HL-60 (cell line): ENCODE results near the gene TMEM59.

Experiments used
- DNase-seq, 2 experiments: peaks; one replicate each; pipeline ENCODE4 v3.0.0-alpha.2; 2010 to 2020; ENCODE audit warnings: low read depth in 1 of 2, low spot score in 1 of 2
- H3K27ac ChIP-seq: fragments of 250-450 bp; sonication (Bioruptor Pico); replicated peaks from 2 replicates; pipeline ENCODE4 v1.5.1; 2020; ENCODE audit warnings: mild to moderate bottlenecking, moderate library complexity
- H3K27me3 ChIP-seq: fragments of 250-450 bp; sonication (Bioruptor Pico); 2 replicates; pipeline ENCODE4 v1.5.1; 2021; ENCODE audit warnings: mild to moderate bottlenecking, moderate library complexity; ENCODE audit not compliant: insufficient read depth, poor library complexity, severe bottlenecking
- H3K4me3 ChIP-seq: replicated peaks from 2 replicates; pipeline ENCODE4 v1.5.1; 2011; ENCODE audit warnings: mild to moderate bottlenecking, control low read depth, low read length; ENCODE audit not compliant: insufficient read depth
- CTCF ChIP-seq: IDR thresholded peaks from one replicate; pipeline ENCODE4 v1.5.1; 2011; ENCODE audit warnings: low read length, control low read depth, inconsistent platforms; ENCODE audit not compliant: insufficient read depth
- GABPA ChIP-seq: IDR thresholded peaks from 2 replicates; pipeline ENCODE4 v1.6.1; 2012; ENCODE audit warnings: low read depth
- POLR2AphosphoS5 ChIP-seq: IDR thresholded peaks from 2 replicates; pipeline ENCODE4 v1.6.1; 2012; ENCODE audit warnings: low read depth
- REST ChIP-seq: IDR thresholded peaks from 2 replicates; pipeline ENCODE4 v1.6.1; 2012; ENCODE audit warnings: low read depth; ENCODE audit not compliant: insufficient replicate concordance
- SPI1 ChIP-seq: IDR thresholded peaks from 2 replicates; pipeline ENCODE4 v1.6.1; 2012; ENCODE audit warnings: low read depth, mild to moderate bottlenecking, borderline replicate concordance

The TMEM59 gene

GRCh38 chr1:54008876-54009275 is 44.1 kb downstream of the TMEM59 start:
- Histone ChIP-seq H3K4me3 (no peak overlapping the region), H3K27me3 (no peaks in the 10 kb centered on the region), H3K27ac (no peak overlapping the region)
- no peak for TF ChIP-seq POLR2AphosphoS5
- no peak for TF ChIP-seq REST
- no peak for TF ChIP-seq GABPA
- no peak for TF ChIP-seq SPI1
- TF ChIP-seq CTCF: no peak
- no peak for DNase-seq

- Histone ChIP-seq H3K4me3 (no peak overlapping the region), H3K27me3 (no peaks in the 10 kb centered on the region), H3K27ac (no peak overlapping the region)
- TF ChIP-seq GABPA (no peak), CTCF (no peak)
- DNase-seq: no peak
These were observed 45.4 kb downstream of the TMEM59 start for GRCh38 chr1:54007613-54008012.

- Histone ChIP-seq H3K27me3 (no peaks in the 10 kb centered on the region), H3K4me3 (no peak overlapping the region), H3K27ac (no peak overlapping the region)
- DNase-seq: no peak
- TF ChIP-seq SPI1 (no peak), CTCF (no peak), POLR2AphosphoS5 (no peak)
These were observed 46.5 kb downstream of the TMEM59 start for GRCh38 chr1:54006508-54006907.

- no peaks in the 10 kb centered on the region for H3K27me3 ChIP-seq
- no peak overlapping the region for H3K4me3 ChIP-seq
These were observed 48.4 kb downstream of the TMEM59 start for GRCh38 chr1:54004481-54005049.

More at GRCh38 chr1:54004481-54005049, 48.4 kb downstream of the TMEM59 start:
- H3K27ac ChIP-seq: no peak overlapping the region
- no peak for TF ChIP-seq POLR2AphosphoS5
- no peak for TF ChIP-seq REST
- TF ChIP-seq GABPA: no peak
- no peak for TF ChIP-seq SPI1
- TF ChIP-seq CTCF: no peak
- no peak for DNase-seq
